ENCODE measurements around the gene NDUFS8.

- TF ChIP-seq, protein P1, sequence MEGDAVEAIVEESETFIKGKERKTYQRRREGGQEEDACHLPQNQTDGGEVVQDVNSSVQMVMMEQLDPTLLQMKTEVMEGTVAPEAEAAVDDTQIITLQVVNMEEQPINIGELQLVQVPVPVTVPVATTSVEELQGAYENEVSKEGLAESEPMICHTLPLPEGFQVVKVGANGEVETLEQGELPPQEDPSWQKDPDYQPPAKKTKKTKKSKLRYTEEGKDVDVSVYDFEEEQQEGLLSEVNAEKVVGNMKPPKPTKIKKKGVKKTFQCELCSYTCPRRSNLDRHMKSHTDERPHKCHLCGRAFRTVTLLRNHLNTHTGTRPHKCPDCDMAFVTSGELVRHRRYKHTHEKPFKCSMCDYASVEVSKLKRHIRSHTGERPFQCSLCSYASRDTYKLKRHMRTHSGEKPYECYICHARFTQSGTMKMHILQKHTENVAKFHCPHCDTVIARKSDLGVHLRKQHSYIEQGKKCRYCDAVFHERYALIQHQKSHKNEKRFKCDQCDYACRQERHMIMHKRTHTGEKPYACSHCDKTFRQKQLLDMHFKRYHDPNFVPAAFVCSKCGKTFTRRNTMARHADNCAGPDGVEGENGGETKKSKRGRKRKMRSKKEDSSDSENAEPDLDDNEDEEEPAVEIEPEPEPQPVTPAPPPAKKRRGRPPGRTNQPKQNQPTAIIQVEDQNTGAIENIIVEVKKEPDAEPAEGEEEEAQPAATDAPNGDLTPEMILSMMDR (IDR thresholded peaks at IDR 0.05; ENCODE audit: low read depth, low read length, poor library complexity, severe bottlenecking), result no peak
- TF ChIP-seq EZH2phosphoT487 (IDR thresholded peaks at IDR 0.05; ENCODE audit: borderline replicate concordance, low read length), result no peak
Observed at GRCh38 chr11:68027667-68028066, 2.8 kb upstream of the NDUFS8 start.

All from DOHH2 (cell line).